Measurements from ENCODE around the gene TCERG1L. TPM values are rescaled to one million over a fixed set of nuclear protein-coding genes. Genes with fewer than 3 reads are reported as not detected.
"Not testable (repeated sequence)": the region's sequence is repeated elsewhere in the genome, so short reads cannot be mapped to it uniquely, and the experiment has no call there.

Gene TCERG1L, protein sequence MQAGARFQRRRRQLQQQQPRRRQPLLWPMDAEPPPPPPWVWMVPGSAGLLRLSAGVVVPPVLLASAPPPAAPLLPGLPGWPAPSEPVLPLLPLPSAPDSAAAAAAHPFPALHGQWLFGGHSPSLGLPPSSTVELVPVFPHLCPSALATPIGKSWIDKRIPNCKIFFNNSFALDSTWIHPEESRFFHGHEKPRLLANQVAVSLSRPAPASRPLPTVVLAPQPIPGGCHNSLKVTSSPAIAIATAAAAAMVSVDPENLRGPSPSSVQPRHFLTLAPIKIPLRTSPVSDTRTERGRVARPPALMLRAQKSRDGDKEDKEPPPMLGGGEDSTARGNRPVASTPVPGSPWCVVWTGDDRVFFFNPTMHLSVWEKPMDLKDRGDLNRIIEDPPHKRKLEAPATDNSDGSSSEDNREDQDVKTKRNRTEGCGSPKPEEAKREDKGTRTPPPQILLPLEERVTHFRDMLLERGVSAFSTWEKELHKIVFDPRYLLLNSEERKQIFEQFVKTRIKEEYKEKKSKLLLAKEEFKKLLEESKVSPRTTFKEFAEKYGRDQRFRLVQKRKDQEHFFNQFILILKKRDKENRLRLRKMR
- total RNA-seq (2014; rRNA removed; shearing (Covaris generic)): 0.05 TPM in 1 of 2 replicates, not detected in the other
- 0.03 and 0.12 TPM in 2 replicates for polyA plus RNA-seq (2015; cell fraction: cytosol; rRNA removed)
- not detected in 2 replicates for polyA plus RNA-seq (2015; cell fraction: nucleus; rRNA removed)

DNA sequence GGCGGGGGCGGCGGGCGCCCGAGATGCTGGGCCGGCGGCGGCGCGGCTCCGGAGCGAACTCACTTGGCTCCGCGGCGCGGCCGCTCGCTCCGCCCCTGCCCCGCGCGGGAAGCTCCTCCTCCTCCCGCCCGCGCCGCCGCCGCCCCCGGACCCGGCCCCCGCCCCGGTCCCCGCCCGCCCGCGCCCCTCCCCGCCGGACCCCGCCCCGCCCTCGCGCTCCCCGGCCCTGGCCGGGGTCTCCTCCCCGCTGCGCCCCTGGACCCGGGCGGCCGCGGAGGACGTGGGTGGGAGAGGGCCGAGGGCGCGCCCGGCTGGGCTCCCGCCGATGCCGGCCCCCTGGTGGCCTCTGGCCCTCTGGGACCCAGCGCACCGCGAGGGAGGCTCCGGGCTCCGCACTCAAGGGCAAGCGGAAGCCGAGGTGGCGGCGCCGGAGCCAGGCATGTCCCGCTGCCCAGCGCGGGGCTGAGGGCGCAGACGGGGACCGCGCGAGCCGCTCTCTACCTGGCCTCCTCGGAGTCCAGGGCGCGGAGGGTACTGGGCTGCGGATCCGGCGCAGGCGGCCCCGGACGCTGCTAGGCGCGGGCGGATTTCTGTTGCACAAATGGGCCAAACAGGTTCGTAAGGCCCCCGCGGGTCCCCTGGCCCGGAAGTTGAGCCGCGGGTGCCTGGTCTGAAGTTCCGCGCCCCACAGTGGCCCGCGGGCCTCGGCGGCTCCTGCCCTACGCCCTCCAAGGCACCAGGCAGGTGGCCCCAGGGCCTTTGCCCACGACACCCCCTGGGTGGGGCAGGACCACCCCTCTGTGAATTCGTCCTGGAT lies at the start of gene TCERG1L:
TCERG1L (minus strand) TSS at position 61 of the 817 bp plus-strand sequence. CDS start 86 bp downstream, outside the sequence.
- no peak for DNase-seq (ENCODE audit: low read depth, low spot score)
- in situ Hi-C loops (cut with HindIII; ENCODE audit: low pct_unique_long_range_greater_than_20kb, low sequenced_read_pairs): no loop called here

DNA sequence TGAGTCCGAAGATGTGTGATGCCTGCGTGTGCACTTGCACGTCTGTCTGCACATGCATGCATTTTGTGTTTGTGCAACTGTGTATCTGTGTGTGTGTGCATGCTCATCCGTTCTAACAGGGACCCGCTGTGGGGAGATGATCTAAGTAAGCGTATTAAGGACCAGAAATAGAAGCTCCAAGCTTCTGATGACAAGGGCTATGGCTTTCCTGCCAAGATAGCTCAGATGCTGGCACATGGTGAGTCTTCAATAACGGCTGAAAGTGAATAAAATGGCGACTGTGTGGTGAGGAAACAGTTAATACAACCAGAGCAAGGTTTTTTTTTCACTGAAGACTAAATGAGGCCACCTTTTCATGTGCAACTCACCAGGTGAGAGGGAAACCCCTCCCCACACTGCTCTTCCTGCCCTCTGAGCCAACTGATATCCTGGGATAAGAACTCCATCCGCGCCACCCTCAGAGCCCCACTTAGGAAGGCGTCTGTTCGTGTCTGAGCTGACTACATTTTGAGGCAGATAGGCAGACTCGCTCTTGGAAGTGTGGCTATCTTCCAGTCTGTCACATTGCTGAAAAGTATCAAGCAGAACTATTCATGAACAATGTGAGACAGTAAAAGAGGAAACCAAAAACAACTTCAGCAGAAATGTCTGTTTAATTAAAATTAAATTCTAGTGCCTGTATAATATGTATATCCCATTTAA lies 47.4 kb upstream of the TCERG1L start:
- DNase-seq (ENCODE audit: low read depth, low spot score): no peak
- in situ Hi-C loops (cut with HindIII; ENCODE audit: low pct_unique_long_range_greater_than_20kb, low sequenced_read_pairs): no loop called here

DNA sequence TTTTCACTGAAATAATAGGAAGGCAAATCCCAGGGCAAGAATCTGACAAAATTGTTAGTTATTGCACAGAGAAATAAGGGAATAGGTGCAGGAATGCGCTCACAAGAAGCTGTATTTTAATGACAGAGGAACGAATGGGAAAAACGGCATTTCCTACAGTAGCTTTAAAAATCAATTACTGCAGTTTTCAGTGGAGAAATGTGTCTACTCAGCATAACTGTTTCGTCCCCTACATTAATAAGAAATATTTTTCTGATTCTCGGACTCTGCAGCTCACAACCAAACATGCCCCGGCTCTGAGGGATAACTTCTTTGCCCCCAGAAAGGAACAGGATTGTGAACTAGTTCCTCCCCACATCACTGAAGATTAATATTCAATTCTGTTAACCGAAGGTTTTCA lies 44.9 kb upstream of the TCERG1L start:
- DNase-seq (ENCODE audit: low read depth, low spot score): no peak
- in situ Hi-C loops (cut with HindIII; ENCODE audit: low pct_unique_long_range_greater_than_20kb, low sequenced_read_pairs): no loop called here

- in situ Hi-C loops (cut with HindIII; ENCODE audit: low pct_unique_long_range_greater_than_20kb, low sequenced_read_pairs): no loop called here
- DNase-seq (ENCODE audit: low read depth, low spot score): no peak
Observed at GRCh38 chr10:131355881-131356280, 44.4 kb upstream of the TCERG1L start.

DNA sequence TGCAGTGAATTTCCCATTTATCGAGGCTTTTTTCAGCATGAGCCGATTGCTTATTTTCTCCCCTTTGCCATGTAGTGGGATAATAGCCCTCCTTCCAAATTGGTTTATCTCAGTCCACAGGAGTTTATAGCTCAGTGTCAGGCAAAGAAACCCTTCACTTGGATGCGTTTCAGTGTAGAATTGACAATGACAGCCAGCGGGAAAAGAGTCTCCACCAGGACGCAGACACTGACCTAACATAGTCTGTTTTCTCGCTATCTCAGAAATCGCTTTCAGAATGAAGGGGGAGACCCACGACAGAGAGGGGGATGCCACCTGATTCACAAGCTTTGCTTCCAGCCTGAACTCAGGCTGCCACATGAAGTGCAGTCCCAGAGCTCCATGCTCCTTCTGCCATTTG lies 43.5 kb upstream of the TCERG1L start:
- no peak for DNase-seq (ENCODE audit: low read depth, low spot score)
- in situ Hi-C loops (cut with HindIII; ENCODE audit: low pct_unique_long_range_greater_than_20kb, low sequenced_read_pairs): no loop called here

DNA sequence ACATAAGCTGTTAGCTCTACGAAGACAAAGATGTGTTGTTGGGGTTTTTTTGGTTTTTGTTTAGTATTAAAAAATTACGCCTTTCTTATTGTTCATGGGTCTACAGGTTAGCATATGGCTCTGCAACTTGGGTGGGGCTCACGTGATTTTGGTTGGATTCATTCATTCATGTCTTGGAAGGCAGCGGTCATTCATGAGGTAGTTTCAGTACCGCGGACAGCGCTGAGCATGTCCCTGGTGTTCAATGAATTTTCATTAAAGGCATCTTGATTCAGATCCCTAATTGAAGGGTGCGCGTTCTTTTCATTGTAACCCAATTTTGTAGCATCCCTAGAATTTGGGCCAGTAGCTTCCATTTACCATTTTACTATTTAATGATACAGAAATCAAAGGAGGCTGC lies 42.9 kb upstream of the TCERG1L start:
- in situ Hi-C loops (cut with HindIII; ENCODE audit: low pct_unique_long_range_greater_than_20kb, low sequenced_read_pairs): no loop called here
- no peak for DNase-seq (ENCODE audit: low read depth, low spot score)

DNA sequence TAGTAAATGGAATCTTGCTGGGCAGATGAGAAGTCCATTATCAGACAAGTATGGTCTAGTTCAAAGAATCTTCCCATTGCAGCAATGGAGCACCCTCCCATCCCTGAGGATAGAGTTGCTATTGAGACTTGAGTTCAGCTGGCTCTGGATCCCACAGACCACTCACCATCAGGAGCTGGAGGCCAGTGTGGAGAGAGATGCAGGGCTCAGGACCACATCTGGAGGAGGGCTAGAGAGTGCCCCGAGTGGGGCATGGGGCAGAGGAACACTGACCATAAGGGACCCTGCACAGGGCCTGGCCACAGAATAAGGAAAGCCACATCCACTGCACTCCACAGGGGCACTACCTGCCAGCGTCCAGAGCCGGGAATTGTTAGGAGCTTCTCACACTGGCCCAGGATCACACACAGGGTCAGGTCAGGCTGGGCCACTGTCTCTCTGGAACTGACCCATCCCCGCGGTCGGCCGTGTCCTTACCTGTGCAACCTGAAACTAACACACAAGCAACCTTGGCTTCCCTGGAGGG lies 41.3 kb upstream of the TCERG1L start:
- in situ Hi-C loops (cut with HindIII; ENCODE audit: low pct_unique_long_range_greater_than_20kb, low sequenced_read_pairs): no loop called here
- DNase-seq (ENCODE audit: low read depth, low spot score): no peak

- DNase-seq (ENCODE audit: low read depth, low spot score): no peak
- in situ Hi-C loops (cut with HindIII; ENCODE audit: low pct_unique_long_range_greater_than_20kb, low sequenced_read_pairs): no loop called here
Observed at GRCh38 chr10:131350660-131351059, 39.1 kb upstream of the TCERG1L start.

DNA sequence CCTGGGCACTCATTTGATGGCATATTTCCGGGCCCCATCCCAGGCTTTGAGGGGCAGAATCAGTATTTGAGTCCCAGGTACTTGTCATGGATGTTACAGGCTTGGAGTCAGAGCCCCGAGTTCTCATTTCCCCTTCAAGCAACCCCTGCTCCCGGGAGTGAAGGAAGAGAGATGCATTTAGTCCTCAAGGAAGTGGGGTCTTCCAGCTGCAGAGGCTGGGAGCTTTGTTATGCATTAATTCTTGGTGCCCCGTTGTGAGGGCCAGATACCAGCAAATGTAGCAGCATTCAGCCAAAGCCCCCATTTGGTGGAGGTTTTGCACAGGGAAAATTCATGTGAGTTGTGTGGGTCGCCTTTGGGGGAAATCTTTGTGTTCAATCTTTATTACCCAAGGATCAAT lies 38.7 kb upstream of the TCERG1L start:
- in situ Hi-C loops (cut with HindIII; ENCODE audit: low pct_unique_long_range_greater_than_20kb, low sequenced_read_pairs): no loop called here
- no peak for DNase-seq (ENCODE audit: low read depth, low spot score)

DNA sequence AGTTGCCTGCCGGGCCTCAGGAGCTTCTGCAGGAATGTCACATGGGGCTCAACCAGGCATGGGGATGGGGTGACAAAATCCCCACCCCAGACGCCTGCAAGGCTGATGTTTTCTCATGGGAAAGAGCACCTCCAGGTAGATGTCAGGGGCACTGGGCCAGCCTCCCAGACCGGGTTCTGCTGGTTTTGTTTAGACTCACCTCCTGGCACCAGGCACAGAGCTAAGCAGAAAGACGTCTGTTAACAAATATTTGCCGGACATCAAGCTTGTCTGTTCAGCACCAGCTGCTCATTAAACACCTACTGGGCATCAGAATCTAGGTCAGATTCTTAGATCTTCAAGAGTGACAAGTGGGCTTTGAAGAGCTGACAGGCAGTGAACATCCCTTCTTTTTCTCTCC lies 34.9 kb upstream of the TCERG1L start:
- in situ Hi-C loops (cut with HindIII; ENCODE audit: low pct_unique_long_range_greater_than_20kb, low sequenced_read_pairs): no loop called here
- DNase-seq (ENCODE audit: low read depth, low spot score): no peak

DNA sequence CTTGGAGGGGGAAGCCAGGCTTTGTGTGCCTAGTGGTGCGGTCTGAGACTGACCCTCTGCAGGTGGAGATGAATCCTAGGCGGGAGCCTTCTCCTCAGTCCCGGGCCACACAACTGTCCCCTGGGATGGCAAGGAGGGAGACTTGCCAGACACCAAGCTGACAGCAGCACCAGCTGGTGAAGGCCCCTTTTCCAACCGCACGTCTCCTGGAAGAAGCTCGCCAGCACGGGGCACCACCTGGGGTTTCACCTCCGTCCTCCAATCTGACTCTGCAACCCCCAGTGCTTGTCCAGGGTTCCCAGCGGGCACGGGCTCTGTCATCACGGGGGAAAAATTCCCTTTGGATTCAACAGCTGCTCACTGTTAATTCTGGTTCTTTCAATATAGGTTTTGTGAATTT lies 34.2 kb upstream of the TCERG1L start:
- in situ Hi-C loops (cut with HindIII; ENCODE audit: low pct_unique_long_range_greater_than_20kb, low sequenced_read_pairs): no loop called here
- no peak for DNase-seq (ENCODE audit: low read depth, low spot score)

GRCh38 chr10:131344747-131345146 lies 33.2 kb upstream of the TCERG1L start:
- in situ Hi-C loops (cut with HindIII; ENCODE audit: low pct_unique_long_range_greater_than_20kb, low sequenced_read_pairs): no loop called here

DNA sequence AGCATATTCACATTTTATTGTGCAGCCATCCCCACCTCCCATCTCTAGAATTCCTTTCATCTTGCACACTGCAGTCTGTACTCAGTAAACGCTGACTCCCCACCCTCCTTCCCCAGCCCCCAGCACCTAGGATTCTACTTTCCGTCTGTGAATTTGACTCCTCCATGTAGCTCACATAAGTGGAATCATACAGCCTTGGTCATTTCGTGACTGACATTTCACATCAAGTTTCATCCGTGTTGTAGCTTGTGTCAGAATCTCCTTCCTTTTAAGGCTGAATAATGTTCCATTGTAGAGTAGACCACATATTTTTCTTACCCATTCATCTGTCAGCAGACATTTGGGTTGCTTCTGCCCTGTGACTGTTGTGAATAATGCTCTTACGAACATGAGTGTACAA lies 26.2 kb upstream of the TCERG1L start:
- DNase-seq (ENCODE audit: low read depth, low spot score): no peak
- in situ Hi-C loops (cut with HindIII; ENCODE audit: low pct_unique_long_range_greater_than_20kb, low sequenced_read_pairs): no loop called here

More at GRCh38 chr10:131344747-131345146, 33.2 kb upstream of the TCERG1L start:
- DNase-seq (ENCODE audit: low read depth, low spot score): no peak

GRCh38 chr10:131332821-131333220 lies 21.3 kb upstream of the TCERG1L start:
- in situ Hi-C loops (cut with HindIII; ENCODE audit: low pct_unique_long_range_greater_than_20kb, low sequenced_read_pairs): no loop called here
- no peak for DNase-seq (ENCODE audit: low read depth, low spot score)

DNA sequence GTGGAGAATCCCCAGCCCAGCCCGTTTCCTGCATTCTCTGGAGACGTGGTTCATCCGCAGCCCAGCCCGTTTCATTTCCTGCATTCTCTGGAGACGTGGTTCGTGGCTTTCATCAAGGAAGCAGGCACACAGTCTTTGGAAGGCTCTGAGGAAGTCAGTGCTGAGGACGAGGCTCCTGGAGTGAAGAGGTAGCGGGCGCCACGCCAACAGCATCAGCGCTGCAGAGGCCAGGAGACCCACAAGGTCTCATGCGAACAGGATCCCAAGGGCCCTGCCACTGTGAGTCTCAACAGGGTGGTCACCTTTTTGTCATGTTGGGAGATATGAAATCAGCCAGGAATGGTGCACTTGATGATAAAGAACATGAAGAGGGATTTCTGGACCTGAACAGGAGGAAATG lies 12.4 kb upstream of the TCERG1L start:
- no peak for DNase-seq (ENCODE audit: low read depth, low spot score)
- in situ Hi-C loops (cut with HindIII; ENCODE audit: low pct_unique_long_range_greater_than_20kb, low sequenced_read_pairs): no loop called here

GRCh38 chr10:131323025-131323424 lies 11.5 kb upstream of the TCERG1L start:
- in situ Hi-C loops (cut with HindIII; ENCODE audit: low pct_unique_long_range_greater_than_20kb, low sequenced_read_pairs): no loop called here
- no peak for DNase-seq (ENCODE audit: low read depth, low spot score)

DNA sequence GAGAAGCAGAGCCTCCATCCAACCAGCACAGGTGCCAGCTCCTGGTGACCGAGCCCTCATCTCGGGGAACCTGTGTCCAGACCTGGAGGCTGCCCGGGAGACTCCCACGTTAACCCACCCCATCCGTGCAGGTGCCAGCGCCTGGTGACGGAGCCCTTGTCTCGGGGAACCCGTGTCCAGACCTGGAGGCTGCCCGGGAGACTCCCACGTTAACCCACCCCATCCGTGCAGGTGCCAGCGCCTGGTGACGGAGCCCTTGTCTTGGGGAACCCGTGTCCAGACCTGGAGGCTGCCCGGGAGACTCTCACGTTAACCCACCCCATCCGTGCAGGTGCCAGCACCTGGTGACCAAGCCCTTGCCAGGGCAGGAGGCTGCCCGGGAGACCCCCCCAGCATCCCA lies 11.1 kb upstream of the TCERG1L start:
- in situ Hi-C loops (cut with HindIII; ENCODE audit: low pct_unique_long_range_greater_than_20kb, low sequenced_read_pairs); DNase-seq (ENCODE audit: low read depth, low spot score): not testable (repeated sequence)
